GM18909 (cell line): ENCODE measurements around the gene PAK6.

Source experiments
- ATAC-seq: cut with Tn5 transposase; IDR thresholded peaks from one replicate; pipeline ENCODE4 v1.9.1; 2021; ENCODE audit warnings: mild to moderate bottlenecking; ENCODE audit not compliant: unreplicated experiment, poor library complexity

PAK6 gene

DNA sequence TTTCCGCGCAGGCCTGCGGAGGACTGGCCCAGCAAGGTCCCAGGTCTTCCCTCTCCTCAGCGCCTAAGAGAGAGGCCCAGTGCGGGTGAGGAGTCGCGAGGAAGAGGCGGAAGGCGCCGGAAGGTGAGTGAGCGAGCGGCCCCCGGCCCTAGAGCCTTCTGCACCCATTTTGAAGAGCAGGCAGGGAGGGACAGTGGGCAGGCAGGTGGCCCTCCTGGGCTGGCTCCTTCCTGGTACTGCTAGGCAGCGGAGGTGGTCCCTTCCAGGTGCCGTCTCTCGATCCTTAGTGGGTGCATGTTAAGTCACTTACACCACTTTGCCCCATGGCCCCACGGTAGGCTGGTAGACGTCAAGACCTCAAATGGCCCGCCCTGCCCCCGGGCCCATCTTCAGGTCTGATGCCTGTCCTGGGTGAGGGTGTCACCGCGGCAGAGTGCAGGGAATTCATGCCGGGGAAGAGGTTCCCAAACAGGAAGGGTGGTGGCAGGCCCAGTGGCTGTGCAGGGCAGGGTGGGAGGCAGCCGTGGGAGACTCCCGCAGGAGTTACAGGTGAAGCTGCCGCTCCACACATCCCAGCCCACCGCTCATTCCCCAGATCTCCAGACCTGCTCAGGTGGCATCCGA is 14.4 kb downstream of the PAK6 start:
- ATAC-seq = no peak

DNA sequence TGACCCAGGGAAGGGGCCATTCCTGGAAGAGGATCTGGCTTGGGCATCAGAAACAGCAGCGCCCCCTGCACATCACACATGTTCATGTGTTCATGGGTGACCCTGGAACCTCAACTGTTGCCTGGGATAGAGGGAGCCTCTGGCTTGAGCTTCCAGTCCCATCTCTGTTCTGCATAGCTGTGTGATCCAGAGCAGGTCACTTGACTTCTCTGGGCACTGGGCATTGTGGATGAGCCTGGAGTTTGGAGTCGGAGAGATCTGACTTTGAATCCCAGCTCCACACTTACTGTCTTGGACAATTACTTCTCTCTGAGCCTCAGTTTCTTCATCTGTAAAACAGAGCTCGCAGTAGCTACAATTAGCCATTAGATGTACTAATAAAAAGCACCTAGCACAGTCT is 15.6 kb downstream of the PAK6 start:
- no peak for ATAC-seq

DNA sequence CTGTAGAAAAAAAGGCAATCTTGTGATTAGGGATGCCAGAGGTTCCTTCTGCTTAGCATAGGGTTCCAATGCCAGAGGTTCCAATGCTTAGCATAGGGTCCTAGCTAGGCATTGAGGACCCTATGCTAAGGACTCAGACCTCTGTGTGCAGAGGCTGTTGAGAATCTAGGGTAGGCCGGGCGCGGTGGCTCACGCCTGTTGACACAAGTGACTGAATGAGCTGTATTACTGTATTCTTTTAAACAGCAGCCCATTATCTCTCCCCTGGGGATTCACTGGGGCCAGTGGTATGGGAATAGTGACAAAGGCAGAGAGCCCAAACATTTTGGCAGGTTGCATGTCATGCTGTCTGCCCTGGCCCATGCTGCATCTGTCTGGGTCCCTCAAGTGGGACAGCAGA is 16.2 kb downstream of the PAK6 start:
- ATAC-seq = no peak

DNA sequence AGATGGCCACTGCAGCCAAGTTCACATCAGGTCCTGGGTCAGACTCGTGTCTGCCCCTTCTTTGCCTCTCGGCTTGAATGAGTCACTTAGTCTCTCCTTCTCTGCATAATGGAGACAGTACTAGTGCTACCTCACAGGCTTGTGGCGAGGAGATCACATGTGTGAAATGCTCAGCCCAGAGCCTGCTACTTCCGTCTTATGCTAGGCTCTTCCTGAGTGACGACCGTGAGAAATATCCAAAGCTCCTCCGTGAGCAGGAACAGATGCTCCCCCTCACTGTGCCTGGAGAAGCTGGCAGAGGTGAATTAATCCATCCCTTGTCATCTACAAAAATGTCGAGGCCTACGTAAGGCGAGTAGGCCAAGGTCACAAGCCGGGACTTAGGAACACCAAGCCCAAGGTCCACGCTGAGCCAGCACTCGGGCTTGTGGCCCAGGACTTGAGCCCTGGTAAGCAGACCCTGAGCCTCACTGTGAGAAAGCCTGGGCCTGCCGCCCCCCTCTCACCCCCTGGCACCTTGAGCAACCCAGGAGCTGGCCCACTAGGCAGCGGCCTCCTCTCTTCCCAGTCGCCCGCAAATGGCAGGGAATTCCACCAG is 17.9 kb downstream of the PAK6 start:
- ATAC-seq = no peak

DNA sequence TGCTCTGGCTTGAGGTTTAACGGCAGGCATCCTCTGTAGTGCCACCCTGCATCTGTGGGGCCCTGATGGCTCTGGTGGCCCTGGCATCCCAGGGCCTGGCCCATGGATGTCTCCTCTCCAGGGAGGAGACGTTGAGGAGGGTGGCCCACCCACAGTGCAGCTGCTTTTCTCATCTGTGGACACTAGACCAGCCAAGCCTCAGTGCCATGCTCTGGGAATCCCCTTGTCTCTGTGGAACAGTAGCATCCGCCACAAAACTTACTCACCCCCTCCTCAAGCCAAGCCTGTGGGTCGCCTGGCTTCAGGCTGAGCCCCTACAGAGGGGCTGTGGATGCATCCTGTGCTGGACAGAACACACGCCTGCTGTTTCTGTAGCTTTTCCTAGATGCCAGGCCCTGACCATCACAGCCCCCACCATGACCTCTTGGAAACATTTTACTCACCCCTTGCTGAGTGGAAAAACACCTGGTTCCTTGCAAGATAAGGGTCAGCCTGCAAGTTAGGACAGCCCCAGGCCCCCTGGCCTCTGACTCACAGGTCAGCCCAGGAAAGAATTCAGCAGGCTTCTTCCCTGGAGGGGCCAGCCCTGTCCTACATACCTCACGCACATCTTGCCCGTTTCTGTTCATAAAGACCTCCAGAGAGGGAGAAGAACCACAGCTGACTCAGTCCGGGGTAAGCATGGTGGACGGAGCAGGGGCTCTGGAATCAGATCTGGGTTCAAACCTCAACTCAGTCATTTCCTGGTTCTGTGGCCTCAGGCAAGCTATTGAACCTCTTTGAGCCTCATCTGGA is 19.0 kb downstream of the PAK6 start:
- ATAC-seq = no peak

DNA sequence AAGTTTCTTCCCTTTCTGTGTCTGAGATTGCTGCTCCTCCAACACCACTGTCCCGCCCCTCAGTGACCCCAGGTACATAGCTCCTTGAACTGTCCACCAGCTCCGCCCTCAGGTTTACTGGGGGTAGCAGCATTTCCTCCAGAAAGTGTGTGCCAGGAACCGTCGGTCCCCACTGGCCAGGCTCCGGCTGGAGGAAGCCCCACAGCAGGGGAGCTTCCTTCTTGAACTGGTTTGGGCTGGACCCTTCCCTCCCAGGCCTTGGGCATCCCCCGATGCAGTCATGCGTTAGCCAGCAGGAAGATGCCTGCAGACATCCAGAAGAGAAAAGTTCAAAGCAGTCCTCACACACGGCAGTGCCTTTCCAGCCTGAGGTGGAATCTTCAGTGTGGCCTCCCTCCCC is 19.7 kb downstream of the PAK6 start:
- ATAC-seq = no peak

DNA sequence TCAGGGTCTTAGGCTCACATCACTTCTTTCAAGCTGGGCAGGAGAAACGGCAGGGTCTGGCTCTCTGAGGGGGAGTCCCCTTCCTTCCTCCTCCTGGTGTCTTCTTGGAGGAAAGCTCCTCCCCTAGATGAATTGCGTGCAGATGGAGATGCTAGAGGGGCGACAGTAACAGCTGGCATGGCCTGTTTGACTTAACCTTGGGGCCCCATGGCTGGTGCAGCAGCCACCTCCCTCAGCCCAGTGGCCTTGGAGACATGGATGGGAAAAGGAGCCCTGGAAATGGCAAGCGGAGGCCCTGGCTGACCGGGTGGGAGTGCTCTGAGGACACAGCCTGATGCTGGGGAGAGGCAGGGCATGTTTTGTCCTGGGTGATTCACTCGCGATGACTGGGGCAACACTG is 20.2 kb downstream of the PAK6 start:
- ATAC-seq = no peak

DNA sequence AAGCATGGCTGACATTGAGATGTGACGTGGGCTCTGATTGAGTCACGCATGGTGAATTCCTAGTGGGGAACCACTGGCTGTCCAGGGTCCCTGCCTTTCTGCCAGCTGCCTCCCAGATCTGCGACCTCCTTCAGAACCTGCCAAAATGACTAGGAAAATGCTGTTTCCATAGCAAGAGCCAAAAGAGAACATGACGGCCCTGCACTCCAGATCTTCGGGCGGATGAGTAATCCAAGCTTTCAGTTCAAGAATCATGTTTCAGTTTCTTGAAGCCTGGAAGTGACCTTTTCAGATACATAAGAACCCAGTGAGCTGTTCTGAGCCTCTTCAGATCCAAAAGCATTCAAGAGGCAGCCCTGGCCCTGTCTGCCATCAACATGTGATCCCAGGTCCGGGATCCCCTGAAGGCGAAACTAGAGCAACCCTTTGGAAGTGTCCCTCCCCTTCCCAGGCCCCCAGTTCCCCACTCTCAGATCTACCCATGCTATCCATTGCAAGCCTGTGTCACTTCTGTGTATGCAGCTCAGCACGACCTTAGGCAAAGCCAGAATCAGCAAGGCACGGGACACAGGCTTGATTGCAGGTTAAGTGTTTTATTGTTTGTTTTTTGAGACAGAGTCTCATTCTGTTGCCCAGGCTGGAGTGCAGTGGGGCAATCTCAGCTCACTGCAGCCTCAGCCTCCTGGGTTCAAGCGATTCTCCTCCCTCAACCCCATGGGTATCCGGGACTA is 24.3 kb downstream of the PAK6 start:
- ATAC-seq = no peak

DNA sequence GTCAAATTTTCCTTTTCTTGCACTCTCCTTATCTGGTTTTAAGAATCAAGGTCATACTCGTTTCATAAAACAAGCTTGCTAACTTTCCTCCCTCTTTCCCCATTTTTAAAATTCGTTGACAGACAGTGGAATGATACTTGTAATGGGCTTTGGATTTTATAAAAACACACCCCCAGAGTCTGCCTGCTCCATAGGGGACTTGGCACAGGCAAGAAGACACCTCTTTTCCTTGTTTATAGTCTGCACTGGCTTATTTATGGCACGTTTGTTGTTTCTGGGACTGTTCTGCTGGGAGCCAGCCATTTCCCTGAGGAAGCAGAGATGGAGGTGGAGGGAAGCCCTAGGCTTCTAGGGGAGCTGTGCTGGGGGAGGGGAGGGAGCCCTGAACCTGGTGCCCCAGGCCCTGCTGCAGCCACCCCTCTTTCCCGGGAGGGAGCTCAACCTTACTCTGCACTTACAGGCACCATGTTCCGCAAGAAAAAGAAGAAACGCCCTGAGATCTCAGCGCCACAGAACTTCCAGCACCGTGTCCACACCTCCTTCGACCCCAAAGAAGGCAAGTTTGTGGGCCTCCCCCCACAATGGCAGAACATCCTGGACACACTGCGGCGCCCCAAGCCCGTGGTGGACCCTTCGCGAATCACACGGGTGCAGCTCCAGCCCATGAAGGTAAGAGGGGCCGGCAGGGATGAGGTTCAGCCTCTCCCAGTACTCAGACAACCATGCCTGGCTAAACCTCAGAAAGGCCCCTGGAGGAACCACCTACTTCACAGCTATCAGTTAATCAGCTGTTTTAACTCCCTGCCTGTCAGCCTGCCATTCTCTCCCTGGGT is 25.7 kb downstream of the PAK6 start:
- no peak for ATAC-seq

DNA sequence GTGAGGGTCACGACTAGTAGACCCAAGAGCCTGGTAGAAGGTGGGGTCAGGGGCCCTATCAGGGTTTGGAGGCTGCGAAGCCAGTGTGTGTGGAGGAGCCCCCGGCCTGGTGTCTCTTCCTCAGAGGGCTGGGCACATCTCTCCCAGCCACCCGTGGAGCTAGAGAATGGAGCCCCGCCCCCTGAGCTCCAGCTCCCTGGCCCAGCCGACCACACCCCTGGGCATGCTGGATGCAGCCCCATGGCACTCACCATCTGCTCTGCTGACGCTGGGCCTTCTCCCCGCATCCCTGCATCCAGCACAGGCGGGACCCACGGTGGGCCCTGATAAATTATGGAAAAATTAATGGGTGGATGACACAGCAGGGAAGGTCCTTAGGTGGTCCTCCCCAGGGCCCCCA is 26.5 kb downstream of the PAK6 start:
- no peak for ATAC-seq

DNA sequence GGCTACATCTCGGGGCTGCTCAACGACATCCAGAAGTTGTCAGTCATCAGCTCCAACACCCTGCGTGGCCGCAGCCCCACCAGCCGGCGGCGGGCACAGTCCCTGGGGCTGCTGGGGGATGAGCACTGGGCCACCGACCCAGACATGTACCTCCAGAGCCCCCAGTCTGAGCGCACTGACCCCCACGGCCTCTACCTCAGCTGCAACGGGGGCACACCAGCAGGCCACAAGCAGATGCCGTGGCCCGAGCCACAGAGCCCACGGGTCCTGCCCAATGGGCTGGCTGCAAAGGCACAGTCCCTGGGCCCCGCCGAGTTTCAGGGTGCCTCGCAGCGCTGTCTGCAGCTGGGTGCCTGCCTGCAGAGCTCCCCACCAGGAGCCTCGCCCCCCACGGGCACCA is 27.0 kb downstream of the PAK6 start:
- ATAC-seq = no peak

DNA sequence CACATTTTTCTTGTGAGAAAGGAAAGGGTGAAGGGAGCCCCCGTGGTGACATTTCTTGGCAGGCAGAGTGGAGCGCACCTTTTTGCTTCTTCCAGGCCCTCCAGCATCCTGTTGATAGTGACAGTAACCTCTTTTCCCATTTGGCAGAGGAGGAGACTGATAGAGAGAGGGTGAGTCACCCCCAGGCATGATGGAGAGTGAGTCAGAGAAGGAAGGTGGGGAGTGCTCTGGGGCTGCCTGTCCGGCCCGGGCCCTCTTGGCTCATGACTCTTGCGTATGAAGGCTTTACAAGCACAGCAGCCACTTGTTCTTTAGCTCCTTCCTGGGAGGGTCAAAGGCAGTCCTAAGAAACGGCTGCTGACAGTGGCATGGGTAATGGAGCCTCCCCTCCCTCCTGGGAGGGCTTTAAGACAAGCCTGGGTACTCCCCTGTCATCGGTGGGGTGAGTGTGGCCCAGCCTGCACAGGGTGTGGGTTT is 28.0 kb downstream of the PAK6 start:
- no peak for ATAC-seq

DNA sequence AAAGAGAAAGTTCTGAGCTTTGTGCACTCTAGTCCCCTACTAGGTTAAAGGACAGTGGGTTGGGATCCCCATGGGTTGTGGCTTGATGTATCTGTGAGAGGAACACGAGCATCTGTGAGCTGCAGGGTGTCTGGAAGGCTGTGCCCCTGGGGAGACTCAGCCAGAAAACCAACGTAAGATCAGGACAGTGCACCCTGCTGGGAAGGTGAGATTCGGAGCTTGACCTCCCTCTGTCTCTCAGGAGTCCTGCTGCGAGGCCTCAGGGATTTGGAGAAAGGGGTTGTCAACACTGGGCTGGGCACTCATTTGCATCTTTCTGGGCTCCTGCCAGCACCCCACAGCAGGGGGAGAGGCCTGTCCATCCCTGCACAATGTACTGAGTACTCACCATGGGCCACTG is 28.8 kb downstream of the PAK6 start:
- ATAC-seq = no peak

DNA sequence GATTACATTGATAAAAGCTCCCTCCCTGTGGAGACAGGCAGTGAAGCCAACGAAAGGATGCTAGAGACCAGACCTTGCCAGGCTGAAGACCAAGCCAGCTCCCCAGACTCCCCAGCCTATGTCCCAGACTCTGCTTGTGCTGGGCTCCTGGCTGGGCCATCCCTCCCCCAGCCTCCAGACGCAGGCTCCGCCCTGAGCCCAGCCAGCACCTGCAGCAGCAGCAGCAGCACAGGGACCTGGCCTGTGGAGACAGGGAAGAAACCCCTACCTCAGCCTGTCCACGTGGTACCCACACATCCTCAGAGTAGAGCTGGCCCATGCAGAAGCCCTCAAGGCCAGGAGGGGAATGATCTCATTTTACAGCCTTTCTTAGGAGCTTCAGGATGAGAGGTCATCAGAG is 30.7 kb downstream of the PAK6 start:
- no peak for ATAC-seq

DNA sequence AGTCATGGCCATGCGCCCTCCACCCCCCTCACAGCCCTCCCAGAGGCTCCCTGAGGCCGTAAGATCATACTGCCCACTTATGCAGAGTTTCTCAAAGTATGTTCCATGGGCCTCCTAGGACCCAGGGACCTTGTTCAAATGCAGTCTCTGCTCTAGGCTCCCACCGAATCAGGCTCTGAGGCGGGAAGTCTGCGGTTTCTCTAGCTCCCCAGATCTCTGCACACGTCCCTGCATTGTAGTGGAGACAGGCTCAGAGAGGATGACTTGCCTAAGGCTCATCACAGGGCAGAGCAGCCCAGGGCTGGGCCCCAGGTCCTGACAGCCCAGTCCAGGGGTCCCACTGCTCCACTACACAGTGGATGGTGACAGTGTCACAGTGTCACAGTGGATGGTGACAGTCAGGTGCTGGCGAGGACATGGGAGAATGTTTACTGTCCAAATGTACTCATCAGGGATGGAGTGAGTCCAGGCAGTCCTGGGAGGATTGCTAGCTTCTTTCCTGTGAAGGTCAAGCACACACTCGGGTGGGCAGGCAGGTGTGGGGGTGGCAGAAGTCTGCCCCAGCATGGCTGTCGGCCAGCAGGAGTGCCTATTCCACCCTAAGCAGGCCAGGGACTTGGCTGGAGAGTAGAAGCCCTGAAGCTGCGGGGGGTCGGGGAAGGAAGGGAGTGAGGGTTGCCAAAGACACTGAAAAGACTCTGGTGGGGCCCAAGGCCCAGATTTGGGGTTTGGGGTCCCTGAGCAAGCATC is 31.6 kb downstream of the PAK6 start:
- no peak for ATAC-seq

DNA sequence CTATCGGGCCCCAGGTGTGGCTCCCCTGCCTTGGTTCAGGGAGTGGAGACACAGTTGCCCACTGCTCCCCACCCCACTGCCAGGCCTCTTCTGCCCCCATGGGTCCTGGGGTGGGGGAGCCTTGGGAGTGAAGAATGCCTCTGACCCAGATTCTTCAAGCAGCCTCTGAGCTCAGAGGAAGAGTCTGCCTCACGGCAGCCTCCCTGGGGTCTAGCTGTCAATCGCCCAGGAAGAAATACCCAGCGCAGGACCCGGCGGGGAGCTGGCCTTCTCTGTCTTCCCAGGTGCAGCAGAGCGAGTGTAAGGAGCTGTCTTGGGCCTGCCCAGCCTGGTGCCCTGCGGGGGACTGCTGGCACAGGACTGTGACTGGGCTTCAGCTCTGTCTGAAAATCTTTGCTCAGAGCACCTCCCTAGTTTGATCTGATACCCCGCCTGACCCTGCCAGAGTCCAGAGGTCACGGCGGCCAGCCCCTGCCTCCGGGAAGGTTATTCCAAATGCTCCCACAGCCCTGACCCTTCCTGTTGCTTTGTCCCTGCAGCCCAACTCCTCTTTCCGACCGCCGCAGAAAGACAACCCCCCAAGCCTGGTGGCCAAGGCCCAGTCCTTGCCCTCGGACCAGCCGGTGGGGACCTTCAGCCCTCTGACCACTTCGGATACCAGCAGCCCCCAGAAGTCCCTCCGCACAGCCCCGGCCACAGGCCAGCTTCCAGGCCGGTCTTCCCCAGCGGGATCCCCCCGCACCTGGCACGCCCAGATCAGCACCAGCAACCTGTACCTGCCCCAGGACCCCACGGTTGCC is 33.0 kb downstream of the PAK6 start:
- ATAC-seq = no peak

DNA sequence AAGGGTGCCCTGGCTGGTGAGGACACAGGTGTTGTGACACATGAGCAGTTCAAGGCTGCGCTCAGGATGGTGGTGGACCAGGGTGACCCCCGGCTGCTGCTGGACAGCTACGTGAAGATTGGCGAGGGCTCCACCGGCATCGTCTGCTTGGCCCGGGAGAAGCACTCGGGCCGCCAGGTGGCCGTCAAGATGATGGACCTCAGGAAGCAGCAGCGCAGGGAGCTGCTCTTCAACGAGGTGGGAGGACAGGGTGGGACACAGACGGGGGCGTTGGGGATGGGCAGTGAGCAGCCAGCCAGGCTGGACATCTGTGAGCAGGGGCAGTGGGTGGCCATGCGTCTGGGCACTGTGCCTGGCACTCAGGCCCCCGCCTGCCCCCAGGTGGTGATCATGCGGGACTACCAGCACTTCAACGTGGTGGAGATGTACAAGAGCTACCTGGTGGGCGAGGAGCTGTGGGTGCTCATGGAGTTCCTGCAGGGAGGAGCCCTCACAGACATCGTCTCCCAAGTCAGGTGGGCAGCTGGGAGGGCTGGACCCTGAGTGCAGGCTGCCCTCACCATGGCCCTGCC is 33.7 kb downstream of the PAK6 start:
- ATAC-seq = no peak

DNA sequence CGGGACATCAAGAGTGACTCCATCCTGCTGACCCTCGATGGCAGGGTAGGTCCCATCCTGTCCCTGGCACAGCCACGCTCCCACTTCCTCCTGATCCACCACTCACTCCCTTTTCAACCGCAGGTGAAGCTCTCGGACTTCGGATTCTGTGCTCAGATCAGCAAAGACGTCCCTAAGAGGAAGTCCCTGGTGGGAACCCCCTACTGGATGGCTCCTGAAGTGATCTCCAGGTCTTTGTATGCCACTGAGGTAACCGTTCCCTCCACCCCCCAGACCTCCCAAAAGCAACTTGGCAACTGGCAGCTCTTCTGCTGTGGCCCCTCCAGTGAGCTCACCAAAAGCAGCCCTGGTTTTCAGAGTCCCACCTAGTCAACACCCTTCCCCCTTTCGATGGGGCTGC is 34.6 kb downstream of the PAK6 start:
- no peak for ATAC-seq
